ENCODE results near the gene SPNS3.

The SPNS3 gene

GRCh38 chr17:4433515-4434031 lies at the start of gene SPNS3:
TSS of gene SPNS3 (plus strand) at chr17:4433940. CDS start at chr17:4433968, 28 bp downstream.
- TF ChIP-seq CTCF (conservative IDR thresholded peaks at IDR 0.05; ENCODE audit: low read length) = no peak
- no peak within 1 kb of the TSS for H3K4me3 ChIP-seq (ENCODE audit: low read length)
- DNase-seq (ENCODE audit: low read depth) = no peak

GRCh38 chr17:4386406-4386805 lies 47.3 kb upstream of the SPNS3 start:
- H3K4me3 ChIP-seq (ENCODE audit: low read length) = no peak overlapping the region
- TF ChIP-seq CTCF (conservative IDR thresholded peaks at IDR 0.05; ENCODE audit: low read length) = no peak
- no peak for DNase-seq (ENCODE audit: low read depth)

GRCh38 chr17:4387137-4387536 lies 46.6 kb upstream of the SPNS3 start:
- DNase-seq (ENCODE audit: low read depth) = no peak
- TF ChIP-seq CTCF (conservative IDR thresholded peaks at IDR 0.05; ENCODE audit: low read length) = no peak
- H3K4me3 ChIP-seq (ENCODE audit: low read length) = no peak overlapping the region

- no peak for TF ChIP-seq CTCF (conservative IDR thresholded peaks at IDR 0.05; ENCODE audit: low read length)
- no peak for DNase-seq (ENCODE audit: low read depth)
- H3K4me3 ChIP-seq (ENCODE audit: low read length) = no peak overlapping the region
Measured at GRCh38 chr17:4389079-4389478, 44.7 kb upstream of the SPNS3 start.

GRCh38 chr17:4393806-4394205 lies 39.9 kb upstream of the SPNS3 start:
- no peak for TF ChIP-seq CTCF (conservative IDR thresholded peaks at IDR 0.05; ENCODE audit: low read length)
- no peak for DNase-seq (ENCODE audit: low read depth)
- H3K4me3 ChIP-seq (ENCODE audit: low read length) = no peak overlapping the region

GRCh38 chr17:4394208-4395110 lies 39.3 kb upstream of the SPNS3 start:
- no peak for DNase-seq (ENCODE audit: low read depth)
- no peak for TF ChIP-seq CTCF (conservative IDR thresholded peaks at IDR 0.05; ENCODE audit: low read length)
- H3K4me3 ChIP-seq (ENCODE audit: low read length) = no peak overlapping the region

- no peak for DNase-seq (ENCODE audit: low read depth)
- H3K4me3 ChIP-seq (ENCODE audit: low read length) = no peak overlapping the region
- TF ChIP-seq CTCF (conservative IDR thresholded peaks at IDR 0.05; ENCODE audit: low read length) = no peak
Measured at GRCh38 chr17:4395111-4395478, 38.6 kb upstream of the SPNS3 start.
